Gastroesophageal sphincter (tissue), 4 donors: ENCODE measurements around the gene S100A9. TPM values are rescaled to one million over a fixed set of nuclear protein-coding genes. Genes with fewer than 3 reads are reported as not detected.
"Not testable (repeated sequence)": the region's sequence is repeated elsewhere in the genome, so short reads cannot be mapped to it uniquely, and the experiment has no call there.

Source experiments
- ATAC-seq: fragments of 150-250 bp; one replicate; pipeline ENCODE4 v1.9.1; 2016; ENCODE audit warnings: mild to moderate bottlenecking, moderate library complexity
- H3K27ac ChIP-seq, 4 donors: fragments of 200-600 bp; sonication (generic) in 3 of 4; 1 replicate in 3 of 4; 2 replicates in 1 of 4; pipeline ENCODE4 v1.5.1; 2016 to 2019
- H3K27me3 ChIP-seq: fragments of 200-600 bp; sonication (generic); one replicate; pipeline ENCODE4 v1.5.1; 2019
- H3K36me3 ChIP-seq, 2 donors: fragments of 200-600 bp; sonication (generic); one replicate each; pipeline ENCODE4 v1.5.1; 2019; ENCODE audit warnings: control low read depth in 1 of 2
- H3K4me1 ChIP-seq, 3 donors: fragments of 200-600 bp; sonication (generic); 1 replicate in 2 of 3; 2 replicates in 1 of 3; pipeline ENCODE4 v1.5.1; 2016 to 2019; ENCODE audit warnings: control low read depth in 2 of 3
- H3K4me3 ChIP-seq, 2 donors: fragments of 200-600 bp; sonication (generic); one replicate each; pipeline ENCODE4 v1.5.1; 2019; ENCODE audit warnings: mild to moderate bottlenecking in 1 of 2, moderate library complexity in 1 of 2
- H3K9me3 ChIP-seq, 3 donors: fragments of 200-600 bp; sonication (generic); one replicate each; pipeline ENCODE4 v1.5.1; 2017 to 2019; ENCODE audit warnings: control low read depth in 2 of 3
- CTCF ChIP-seq, 4 experiments: fragments of 200-600 bp in 2 of 4; fragments of 450-650 bp in 2 of 4; sonication (generic) in 1 of 4; IDR thresholded peaks; one replicate each; pipeline ENCODE4 v1.5.1; 2017 to 2019; ENCODE audit warnings: antibody characterized with exemption in 4 of 4, mild to moderate bottlenecking in 2 of 4, moderate library complexity in 2 of 4
- EP300 ChIP-seq: sonication (generic); formaldehyde crosslinking; IDR thresholded peaks from one replicate; pipeline ENCODE4 v1.6.1; 2017; ENCODE audit warnings: antibody characterized with exemption, mild to moderate bottlenecking
- POLR2A ChIP-seq, 2 donors: fragments of 450-650 bp; IDR thresholded peaks; one replicate each; pipeline ENCODE4 v1.6.1; 2017; ENCODE audit warnings: antibody characterized with exemption in 2 of 2, mild to moderate bottlenecking in 2 of 2, moderate library complexity in 1 of 2
- POLR2AphosphoS5 ChIP-seq: sonication (generic); formaldehyde crosslinking; IDR thresholded peaks from one replicate; pipeline ENCODE4 v1.6.1; 2017; ENCODE audit warnings: antibody characterized with exemption
- WGBS, 2 donors: methylation state at CpG; one replicate each; pipeline ENCODE4 v1.1.5; 2018; ENCODE audit warnings: low coverage in 1 of 2; 5-methylcytosine and 5-hydroxymethylcytosine counted together
- total RNA-seq, 4 donors: library from RNA; depleted of rRNA; stranded (reverse); fragments of >200 nt; gene quantifications; one replicate each; pipeline ENCODE4 v1.1.0, GENCODE V29; 2016

S100A9 gene
- total RNA-seq, 4 donors from 2014 or later, result 65.3 to 2,906 (median 485) TPM

- no peaks in the 10 kb centered on the region for H3K9me3 ChIP-seq
- H3K4me3 ChIP-seq, result no peak overlapping the region
- TF ChIP-seq POLR2A (IDR thresholded peaks at IDR 0.05) (no peak), POLR2AphosphoS5 (no peak), EP300 (no peak), CTCF (IDR thresholded peaks at IDR 0.05) (no peak)
- ATAC-seq, result no peak
- no peak overlapping the region for H3K27ac ChIP-seq
- peaks cover 62% of the 10 kb centered on the region for H3K27me3 ChIP-seq
- 14 to 46% methylated on average over 2 to 6 of the region's 9 CpGs for WGBS, 2 donors
- H3K36me3 ChIP-seq, result no peaks in the 10 kb centered on the region
- H3K4me1 ChIP-seq, result no peaks in the 10 kb centered on the region
Observed at GRCh38 chr1:153343811-153344717, 13.6 kb upstream of the S100A9 start.

GRCh38 chr1:153344718-153345025 is 13.0 kb upstream of the S100A9 start:
- Histone ChIP-seq H3K27me3 (peaks cover 66% of the 10 kb centered on the region), H3K36me3 (no peaks in the 10 kb centered on the region), H3K27ac (no peak overlapping the region), H3K4me1 (no peaks in the 10 kb centered on the region), H3K9me3 (no peaks in the 10 kb centered on the region), H3K4me3 (no peak overlapping the region)
- ATAC-seq, result no peak
- TF ChIP-seq EP300 (no peak), POLR2AphosphoS5 (no peak), CTCF (IDR thresholded peaks at IDR 0.05) (no peak), POLR2A (IDR thresholded peaks at IDR 0.05) (no peak)
- 40% methylated on average over 2 of the region's 3 CpGs; no CpG with 5 or more reads in 1 of the 2 donors for WGBS, 2 donors

- no peaks in the 10 kb centered on the region for H3K9me3 ChIP-seq
- TF ChIP-seq CTCF (IDR thresholded peaks at IDR 0.05) (no peak), EP300 (no peak), POLR2A (IDR thresholded peaks at IDR 0.05) (no peak), POLR2AphosphoS5 (no peak)
- H3K27ac ChIP-seq, result no peak overlapping the region
- peaks cover 65% of the 10 kb centered on the region for H3K27me3 ChIP-seq
- no peaks in the 10 kb centered on the region for H3K4me1 ChIP-seq
- no peak for ATAC-seq
- no peaks in the 10 kb centered on the region for H3K36me3 ChIP-seq
- no peak overlapping the region for H3K4me3 ChIP-seq
- 85 to 89% methylated on average over 9 of the region's 14 CpGs for WGBS, 2 donors
Observed at GRCh38 chr1:153345187-153346076, 12.2 kb upstream of the S100A9 start.

GRCh38 chr1:153346077-153346723 is 11.5 kb upstream of the S100A9 start:
- H3K27me3 ChIP-seq, result peaks cover 69% of the 10 kb centered on the region
- no peaks in the 10 kb centered on the region for H3K4me1 ChIP-seq
- TF ChIP-seq CTCF (IDR thresholded peaks at IDR 0.05) (no peak), POLR2A (IDR thresholded peaks at IDR 0.05) (no peak), POLR2AphosphoS5 (no peak), EP300 (no peak)
- no peaks in the 10 kb centered on the region for H3K9me3 ChIP-seq
- no peak for ATAC-seq
- WGBS, 2 donors, result 63 to 72% methylated on average over 3 to 6 of the region's 6 CpGs
- H3K36me3 ChIP-seq, result no peaks in the 10 kb centered on the region
- H3K27ac ChIP-seq, result no peak overlapping the region
- H3K4me3 ChIP-seq, result no peak overlapping the region

- not testable (repeated sequence) for ATAC-seq, H3K9me3 ChIP-seq, H3K27ac ChIP-seq, H3K4me1 ChIP-seq, H3K36me3 ChIP-seq, H3K4me3 ChIP-seq
- 48 to 58% methylated on average over 11 to 12 of the region's 14 CpGs for WGBS, 2 donors
- peaks cover 77% of the 10 kb centered on the region for H3K27me3 ChIP-seq
Observed at GRCh38 chr1:153347049-153347448, 10.6 kb upstream of the S100A9 start.
